ENCODE results near the gene PCDH18.

PCDH18 gene

DNA sequence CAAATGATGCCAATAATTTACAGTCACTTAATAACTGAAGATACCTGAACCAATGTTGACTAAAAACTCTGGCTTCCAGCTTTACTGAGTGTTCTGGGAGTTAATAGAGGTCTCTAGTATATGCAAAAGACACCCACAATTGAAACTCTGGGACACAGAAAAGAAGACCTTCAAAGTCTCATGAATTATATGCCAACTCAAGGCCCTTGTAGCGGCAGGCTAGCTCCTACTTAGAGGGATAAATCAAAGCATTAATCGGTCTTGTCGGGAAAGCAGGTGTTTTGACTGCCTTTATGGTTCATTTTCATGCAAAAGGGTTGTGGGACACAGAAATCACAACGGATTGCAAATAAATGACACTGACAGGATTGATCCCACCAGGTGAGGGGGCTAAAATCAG is 55.9 kb downstream of the PCDH18 start:
- TF ChIP-seq, protein P1, sequence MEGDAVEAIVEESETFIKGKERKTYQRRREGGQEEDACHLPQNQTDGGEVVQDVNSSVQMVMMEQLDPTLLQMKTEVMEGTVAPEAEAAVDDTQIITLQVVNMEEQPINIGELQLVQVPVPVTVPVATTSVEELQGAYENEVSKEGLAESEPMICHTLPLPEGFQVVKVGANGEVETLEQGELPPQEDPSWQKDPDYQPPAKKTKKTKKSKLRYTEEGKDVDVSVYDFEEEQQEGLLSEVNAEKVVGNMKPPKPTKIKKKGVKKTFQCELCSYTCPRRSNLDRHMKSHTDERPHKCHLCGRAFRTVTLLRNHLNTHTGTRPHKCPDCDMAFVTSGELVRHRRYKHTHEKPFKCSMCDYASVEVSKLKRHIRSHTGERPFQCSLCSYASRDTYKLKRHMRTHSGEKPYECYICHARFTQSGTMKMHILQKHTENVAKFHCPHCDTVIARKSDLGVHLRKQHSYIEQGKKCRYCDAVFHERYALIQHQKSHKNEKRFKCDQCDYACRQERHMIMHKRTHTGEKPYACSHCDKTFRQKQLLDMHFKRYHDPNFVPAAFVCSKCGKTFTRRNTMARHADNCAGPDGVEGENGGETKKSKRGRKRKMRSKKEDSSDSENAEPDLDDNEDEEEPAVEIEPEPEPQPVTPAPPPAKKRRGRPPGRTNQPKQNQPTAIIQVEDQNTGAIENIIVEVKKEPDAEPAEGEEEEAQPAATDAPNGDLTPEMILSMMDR (IDR thresholded peaks at IDR 0.05; ENCODE audit: extremely low read depth, missing control alignments), result no peak
- no peak for DNase-seq (ENCODE audit: low spot score)

GRCh38 chr4:137474711-137475301 is 57.5 kb downstream of the PCDH18 start:
- DNase-seq (ENCODE audit: low spot score), result no peak

GRCh38 chr4:137471895-137472294 is 60.4 kb downstream of the PCDH18 start:
- TF ChIP-seq, protein P1 (IDR thresholded peaks at IDR 0.05; ENCODE audit: extremely low read depth, missing control alignments), result no peak
- no peak for DNase-seq (ENCODE audit: low spot score)

More at GRCh38 chr4:137474711-137475301, 57.5 kb downstream of the PCDH18 start:
- TF ChIP-seq, protein P1 (IDR thresholded peaks at IDR 0.05; ENCODE audit: extremely low read depth, missing control alignments), result no peak

- DNase-seq (ENCODE audit: low spot score), result no peak
- TF ChIP-seq, protein P1 (IDR thresholded peaks at IDR 0.05; ENCODE audit: extremely low read depth, missing control alignments), result no peak
Observed at GRCh38 chr4:137471461-137471860, 60.8 kb downstream of the PCDH18 start.

DNA sequence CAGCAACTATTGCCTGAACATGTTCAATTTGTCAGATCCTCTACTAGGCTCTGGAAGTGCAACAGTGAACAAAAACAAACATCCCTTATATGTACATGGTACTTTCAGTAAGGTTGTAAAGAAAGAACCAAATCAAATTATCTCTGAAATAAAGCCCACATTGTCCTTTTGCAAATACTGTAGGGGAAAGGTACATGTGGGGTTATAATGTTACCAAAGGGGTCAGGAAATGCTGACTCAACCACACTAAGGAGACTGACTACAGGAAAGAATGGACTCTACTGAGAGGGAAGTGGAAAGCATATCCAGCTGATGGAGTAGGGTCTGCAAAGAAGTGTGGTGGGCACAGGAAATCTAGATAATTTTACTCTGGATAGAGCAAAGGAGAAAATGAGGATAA is 61.5 kb downstream of the PCDH18 start:
- no peak for DNase-seq (ENCODE audit: low spot score)
- TF ChIP-seq, protein P1 (IDR thresholded peaks at IDR 0.05; ENCODE audit: extremely low read depth, missing control alignments), result no peak
